GM12878 (cell line): ENCODE results near the gene PPP4C. TPM values are rescaled to one million over a fixed set of nuclear protein-coding genes. Genes with fewer than 3 reads are reported as not detected.

Source experiments
- ATAC-seq: fragments of 200-7000 bp; cut with Tn5 transposase; 3 replicates; pipeline ENCODE4 v1.9.1; 2020; ENCODE audit warnings: mild to moderate bottlenecking, moderate library complexity
- BruUV-seq: library from RNA; stranded (reverse); fragments of 400-500 nt; replicated peaks from 2 replicates; lab custom pipeline; 2021; lab: Mats Ljungman, UMichigan
- CTCF ChIA-PET: fragments of 300-600 bp; sonication (Branson Sonifier 250); formaldehyde crosslinking; extraction: SDS; loops from one replicate; lab custom pipeline; 2021; ENCODE audit warnings: inconsistent platforms; lab: Yijun Ruan, JAX
- POLR2A ChIA-PET: fragments of 350-600 bp; formaldehyde crosslinking; extraction: SDS; loops from one replicate; lab custom pipeline; 2021; ENCODE audit warnings: inconsistent platforms; lab: Charles Lee
- RAD21 ChIA-PET: fragments of 300-600 bp; sonication (Branson Sonifier 250); formaldehyde crosslinking; loops from one replicate; lab custom pipeline; 2023; ENCODE audit warnings: antibody characterized with exemption; ENCODE audit not compliant: unreplicated experiment; lab: Charles Lee
- SMC1A ChIA-PET: fragments of 300-600 bp; sonication (Branson Sonifier 250); formaldehyde crosslinking; loops from one replicate; lab custom pipeline; 2023; ENCODE audit not compliant: unreplicated experiment, uncharacterized antibody; lab: Charles Lee
- DNase-seq: peaks from one replicate; pipeline ENCODE4 v3.0.0-alpha.2; 2011; ENCODE audit warnings: low read depth, low spot score
- FAIRE-seq: peaks from 3 replicates; lab custom pipeline; 2011; peaks lifted over from hg19 to GRCh38; lab: Jason Lieb, UNC
- H2AFZ ChIP-seq: 2 replicates; pipeline ENCODE4 v1.6.0; 2011; ENCODE audit warnings: low read depth, low read length, control low read depth; ENCODE audit not compliant: control insufficient read depth
- H3K27ac ChIP-seq: 2 replicates; pipeline ENCODE4 v1.5.1; 2011; ENCODE audit warnings: control low read depth; ENCODE audit not compliant: control insufficient read depth, insufficient read depth
- H3K27me3 ChIP-seq, 2 experiments: replicated peaks in 1 of 2; 2 replicates each; pipeline versions ENCODE4 v1.6.0 to v1.6.1; 2011; ENCODE audit warnings: low read length in 1 of 2; ENCODE audit not compliant: control insufficient read depth in 2 of 2, insufficient read depth in 2 of 2
- H3K36me3 ChIP-seq, 2 experiments: 2 replicates each; pipeline ENCODE4 v1.5.1; 2011; ENCODE audit warnings: low read length in 1 of 2; ENCODE audit not compliant: control insufficient read depth in 2 of 2, insufficient read depth in 2 of 2
- H3K4me1 ChIP-seq: 2 replicates; pipeline ENCODE4 v1.6.1; 2011; ENCODE audit warnings: mild to moderate bottlenecking, low read length, moderate library complexity, mixed read lengths; ENCODE audit not compliant: control insufficient read depth, insufficient read depth
- H3K4me2 ChIP-seq: 2 replicates; pipeline ENCODE4 v1.6.0; 2011; ENCODE audit warnings: control low read depth; ENCODE audit not compliant: control insufficient read depth, insufficient read depth
- H3K4me3 ChIP-seq: fragments of 200-600 bp; sonication (generic); 2 replicates; pipeline ENCODE4 v1.5.1; 2016
- H3K79me2 ChIP-seq: 2 replicates; pipeline ENCODE4 v1.6.0; 2011; ENCODE audit warnings: low read length; ENCODE audit not compliant: control insufficient read depth, insufficient read depth
- H3K9ac ChIP-seq: 2 replicates; pipeline ENCODE4 v1.8.0; 2011; ENCODE audit warnings: low read length, control low read depth, mixed read lengths; ENCODE audit not compliant: control insufficient read depth, insufficient read depth
- H3K9me3 ChIP-seq: replicated peaks from 3 replicates; pipeline ENCODE4 v1.5.1; 2011; ENCODE audit warnings: mild to moderate bottlenecking, low read length; ENCODE audit not compliant: control insufficient read depth, insufficient read depth
- H4K20me1 ChIP-seq: 2 replicates; pipeline ENCODE4 v1.6.0; 2011; ENCODE audit not compliant: control insufficient read depth, insufficient read depth
- CBX3 ChIP-seq: fragments of 200-600 bp; sonication (generic); IDR thresholded peaks from 2 replicates; pipeline ENCODE4 v1.6.1; 2016; ENCODE audit warnings: low read depth, borderline replicate concordance
- POLR2A ChIP-seq: IDR thresholded peaks from 2 replicates; pipeline ENCODE4 v1.6.1; 2011; ENCODE audit warnings: low read depth, mild to moderate bottlenecking, low read length
- RCOR1 ChIP-seq: conservative IDR thresholded peaks from 2 replicates; pipeline ENCODE4 v1.6.1; 2012; ENCODE audit warnings: low read depth, low read length, improper control_type of control experiment
- RFX5 ChIP-seq: IDR thresholded peaks from 2 replicates; pipeline ENCODE4 v1.6.1; 2011; ENCODE audit warnings: low read depth, low read length, improper control_type of control experiment
- SMAD5 ChIP-seq: IDR thresholded peaks from 2 replicates; pipeline ENCODE4 v1.6.1; 2016; ENCODE audit warnings: antibody characterized with exemption, low read depth
- WGBS: methylation state at CpG from one replicate; pipeline ENCODE4 v1.1.6; 2016; ENCODE audit warnings: low lambda C conversion rate; ENCODE audit not compliant: insufficient replicate concordance, insufficient coverage; ENCODE audit errors: missing lambda C conversion rate; 5-methylcytosine and 5-hydroxymethylcytosine counted together
- in situ Hi-C: fragments of 300-500 bp; cut with MboI; formaldehyde crosslinking; loops from 9 replicates; pipeline ENCODE4 v1.14.3; 2018; ENCODE audit warnings: mixed read lengths
- intact Hi-C: fragments of 100-400 bp; cut with micrococcal nuclease; formaldehyde crosslinking; loops from one replicate; pipeline ENCODE4 v1.14.2; 2022; ENCODE audit not compliant: unreplicated experiment
- polyA plus RNA-seq, 11 experiments: library from polyadenylated mRNA; depleted of rRNA in 4 of 11; unstranded in 6 of 11; stranded (reverse) in 5 of 11; fragments of >200 nt; fragmentation: Nextera tagmentation in 4 of 11; fragmentation: Illumina TruSeq in 1 of 11; extraction: Ambion mirVana in 4 of 11; extraction: Trizol in 1 of 11; gene quantifications; 1 replicate in 1 of 11; 2 replicates in 10 of 11; pipeline versions ENCODE4 v1.2.1 to v1.2.3, GENCODE V29; 2011 to 2016; ENCODE audit warnings: inconsistent platforms in 2 of 11, missing spikeins in 2 of 11, low read depth in 1 of 11
- total RNA-seq, 4 experiments: library from RNA; depleted of rRNA in 3 of 4; stranded (reverse); fragments of >200 nt in 3 of 4; fragmentation: Illumina TruSeq in 1 of 4; extraction: Trizol in 1 of 4; gene quantifications; 2 replicates each; pipeline versions ENCODE4 v1.2.1 to v1.2.3, GENCODE V29; 2013 to 2021

PPP4C gene
- total and polyA plus RNA-seq, 10 of the 15 experiments (the other 5 are each of a cell fraction or from before 2014, with no cell fraction given), result 2.7 to 240 (median 124) TPM

- CTCF ChIA-PET, result interaction anchor here (1.6 kb wide), 1 partner anchor 10 kb away, joined by 3 read pairs; no protein-coding TSS in a partner anchor
- DNase-seq (no peak), FAIRE-seq (no peak)
- no peak overlapping the region for H3K9ac ChIP-seq
- no peak overlapping the region for H3K4me2 ChIP-seq
- H4K20me1 ChIP-seq, result no peaks in the 10 kb centered on the region
- POLR2A ChIA-PET, result interaction anchor here (0.6 kb wide), 1 partner anchor 160 kb away, joined by 3 read pairs; no protein-coding TSS in a partner anchor
- no peak for TF ChIP-seq RFX5
- TF ChIP-seq POLR2A, result peak; percentile 44
- no peak for TF ChIP-seq RCOR1
- no peak for TF ChIP-seq SMAD5
- TF ChIP-seq CBX3, result no peak
- TF ChIP-seq, all 136 proteins: peak for 1
- WGBS, result 94% methylated on average over 24 of the region's 24 CpGs
- H3K79me2 ChIP-seq, result peaks cover 6% of the 10 kb centered on the region
- no peaks in the 10 kb centered on the region for H3K4me1 ChIP-seq
- no peaks in the 10 kb centered on the region for H3K9me3 ChIP-seq
- ChIA-PET RAD21 (no interaction called here), SMC1A (interaction anchor here (2.1 kb wide), 1 partner anchor 8 kb away, joined by 5 read pairs; the partner anchor contains the start of gene TBX6)
- no TSS peak for BruUV-seq
- in situ Hi-C loops (loop anchor here (25.0 kb wide), 1 partner anchor 1804 kb away; no protein-coding TSS in a partner anchor), intact Hi-C loops (no loop called here)
- H3K27ac ChIP-seq, result no peak overlapping the region
- H3K27me3 ChIP-seq, result no peaks in the 10 kb centered on the region
- no peak overlapping the region for H3K4me3 ChIP-seq
- peaks cover 26 to 39% of the 10 kb centered on the region in 2 experiments; a peak in 3 of 4 replicates for H3K36me3 ChIP-seq
- no peak overlapping the region for H2AFZ ChIP-seq
- no peak; the same call in 2 of the 3 replicates for ATAC-seq
Observed at GRCh38 chr16:30083216-30084055, 7.6 kb downstream of the PPP4C start.
